Stimulated activated CD8-positive, alpha-beta memory T cell treated with anti-CD3 and anti-CD28 coated beads, Interleukin-4, amount 100 ng/mL, for 24 hours (primary cell): ENCODE data around the gene SNX9.

Source experiments
- DNase-seq: peaks from one replicate; pipeline ENCODE4 v3.0.0-alpha.2; 2020; ENCODE audit warnings: low read depth

Gene SNX9

GRCh38 chr6:157804448-157805327 is 18.4 kb upstream of the SNX9 start:
- DNase-seq = no peak

- no peak for DNase-seq
These were observed 16.8 kb upstream of the SNX9 start for GRCh38 chr6:157806131-157806855.

GRCh38 chr6:157806856-157807215 is 16.2 kb upstream of the SNX9 start:
- no peak for DNase-seq

GRCh38 chr6:157808405-157808950 is 14.6 kb upstream of the SNX9 start:
- no peak for DNase-seq

- DNase-seq = no peak
These were observed 13.4 kb upstream of the SNX9 start for GRCh38 chr6:157809613-157810012.

GRCh38 chr6:157811137-157811475 is 11.9 kb upstream of the SNX9 start:
- no peak for DNase-seq

- no peak for DNase-seq
These were observed 11.4 kb upstream of the SNX9 start for GRCh38 chr6:157811476-157812173.

- DNase-seq = no peak
These were observed 10.4 kb upstream of the SNX9 start for GRCh38 chr6:157812425-157813171.

- no peak for DNase-seq
These were observed 9.9 kb upstream of the SNX9 start for GRCh38 chr6:157813191-157813590.

- no peak for DNase-seq
These were observed 9.1 kb upstream of the SNX9 start for GRCh38 chr6:157813750-157814455.

- no peak for DNase-seq
These were observed 8.2 kb upstream of the SNX9 start for GRCh38 chr6:157814883-157815282.

- no peak for DNase-seq
These were observed 1.6 kb upstream of the SNX9 start for GRCh38 chr6:157821342-157822033.

GRCh38 chr6:157822245-157823000 is 623 bp upstream of the SNX9 start:
- no peak for DNase-seq

GRCh38 chr6:157823528-157824370 is 703 bp downstream of the SNX9 start:
- peak; percentile 49 for DNase-seq

- DNase-seq = no peak
These were observed 2.3 kb downstream of the SNX9 start for GRCh38 chr6:157825243-157825904.

GRCh38 chr6:157830354-157831017 is 7.4 kb downstream of the SNX9 start:
- no peak for DNase-seq

- DNase-seq = no peak
These were observed 7.9 kb downstream of the SNX9 start for GRCh38 chr6:157831018-157831369.
